ENCODE results near the gene PLPP3. TPM values are rescaled to one million over a fixed set of nuclear protein-coding genes. Genes with fewer than 3 reads are reported as not detected.

The PLPP3 gene
- total and polyA plus RNA-seq, 2 of the 8 experiments (the other 6 are each of a cell fraction or from before 2014, with no cell fraction given) = 33.2 to 42.0 TPM

GRCh38 chr1:56569661-56570060 is 9.7 kb downstream of the PLPP3 start (continued):
- TF ChIP-seq, protein P1, sequence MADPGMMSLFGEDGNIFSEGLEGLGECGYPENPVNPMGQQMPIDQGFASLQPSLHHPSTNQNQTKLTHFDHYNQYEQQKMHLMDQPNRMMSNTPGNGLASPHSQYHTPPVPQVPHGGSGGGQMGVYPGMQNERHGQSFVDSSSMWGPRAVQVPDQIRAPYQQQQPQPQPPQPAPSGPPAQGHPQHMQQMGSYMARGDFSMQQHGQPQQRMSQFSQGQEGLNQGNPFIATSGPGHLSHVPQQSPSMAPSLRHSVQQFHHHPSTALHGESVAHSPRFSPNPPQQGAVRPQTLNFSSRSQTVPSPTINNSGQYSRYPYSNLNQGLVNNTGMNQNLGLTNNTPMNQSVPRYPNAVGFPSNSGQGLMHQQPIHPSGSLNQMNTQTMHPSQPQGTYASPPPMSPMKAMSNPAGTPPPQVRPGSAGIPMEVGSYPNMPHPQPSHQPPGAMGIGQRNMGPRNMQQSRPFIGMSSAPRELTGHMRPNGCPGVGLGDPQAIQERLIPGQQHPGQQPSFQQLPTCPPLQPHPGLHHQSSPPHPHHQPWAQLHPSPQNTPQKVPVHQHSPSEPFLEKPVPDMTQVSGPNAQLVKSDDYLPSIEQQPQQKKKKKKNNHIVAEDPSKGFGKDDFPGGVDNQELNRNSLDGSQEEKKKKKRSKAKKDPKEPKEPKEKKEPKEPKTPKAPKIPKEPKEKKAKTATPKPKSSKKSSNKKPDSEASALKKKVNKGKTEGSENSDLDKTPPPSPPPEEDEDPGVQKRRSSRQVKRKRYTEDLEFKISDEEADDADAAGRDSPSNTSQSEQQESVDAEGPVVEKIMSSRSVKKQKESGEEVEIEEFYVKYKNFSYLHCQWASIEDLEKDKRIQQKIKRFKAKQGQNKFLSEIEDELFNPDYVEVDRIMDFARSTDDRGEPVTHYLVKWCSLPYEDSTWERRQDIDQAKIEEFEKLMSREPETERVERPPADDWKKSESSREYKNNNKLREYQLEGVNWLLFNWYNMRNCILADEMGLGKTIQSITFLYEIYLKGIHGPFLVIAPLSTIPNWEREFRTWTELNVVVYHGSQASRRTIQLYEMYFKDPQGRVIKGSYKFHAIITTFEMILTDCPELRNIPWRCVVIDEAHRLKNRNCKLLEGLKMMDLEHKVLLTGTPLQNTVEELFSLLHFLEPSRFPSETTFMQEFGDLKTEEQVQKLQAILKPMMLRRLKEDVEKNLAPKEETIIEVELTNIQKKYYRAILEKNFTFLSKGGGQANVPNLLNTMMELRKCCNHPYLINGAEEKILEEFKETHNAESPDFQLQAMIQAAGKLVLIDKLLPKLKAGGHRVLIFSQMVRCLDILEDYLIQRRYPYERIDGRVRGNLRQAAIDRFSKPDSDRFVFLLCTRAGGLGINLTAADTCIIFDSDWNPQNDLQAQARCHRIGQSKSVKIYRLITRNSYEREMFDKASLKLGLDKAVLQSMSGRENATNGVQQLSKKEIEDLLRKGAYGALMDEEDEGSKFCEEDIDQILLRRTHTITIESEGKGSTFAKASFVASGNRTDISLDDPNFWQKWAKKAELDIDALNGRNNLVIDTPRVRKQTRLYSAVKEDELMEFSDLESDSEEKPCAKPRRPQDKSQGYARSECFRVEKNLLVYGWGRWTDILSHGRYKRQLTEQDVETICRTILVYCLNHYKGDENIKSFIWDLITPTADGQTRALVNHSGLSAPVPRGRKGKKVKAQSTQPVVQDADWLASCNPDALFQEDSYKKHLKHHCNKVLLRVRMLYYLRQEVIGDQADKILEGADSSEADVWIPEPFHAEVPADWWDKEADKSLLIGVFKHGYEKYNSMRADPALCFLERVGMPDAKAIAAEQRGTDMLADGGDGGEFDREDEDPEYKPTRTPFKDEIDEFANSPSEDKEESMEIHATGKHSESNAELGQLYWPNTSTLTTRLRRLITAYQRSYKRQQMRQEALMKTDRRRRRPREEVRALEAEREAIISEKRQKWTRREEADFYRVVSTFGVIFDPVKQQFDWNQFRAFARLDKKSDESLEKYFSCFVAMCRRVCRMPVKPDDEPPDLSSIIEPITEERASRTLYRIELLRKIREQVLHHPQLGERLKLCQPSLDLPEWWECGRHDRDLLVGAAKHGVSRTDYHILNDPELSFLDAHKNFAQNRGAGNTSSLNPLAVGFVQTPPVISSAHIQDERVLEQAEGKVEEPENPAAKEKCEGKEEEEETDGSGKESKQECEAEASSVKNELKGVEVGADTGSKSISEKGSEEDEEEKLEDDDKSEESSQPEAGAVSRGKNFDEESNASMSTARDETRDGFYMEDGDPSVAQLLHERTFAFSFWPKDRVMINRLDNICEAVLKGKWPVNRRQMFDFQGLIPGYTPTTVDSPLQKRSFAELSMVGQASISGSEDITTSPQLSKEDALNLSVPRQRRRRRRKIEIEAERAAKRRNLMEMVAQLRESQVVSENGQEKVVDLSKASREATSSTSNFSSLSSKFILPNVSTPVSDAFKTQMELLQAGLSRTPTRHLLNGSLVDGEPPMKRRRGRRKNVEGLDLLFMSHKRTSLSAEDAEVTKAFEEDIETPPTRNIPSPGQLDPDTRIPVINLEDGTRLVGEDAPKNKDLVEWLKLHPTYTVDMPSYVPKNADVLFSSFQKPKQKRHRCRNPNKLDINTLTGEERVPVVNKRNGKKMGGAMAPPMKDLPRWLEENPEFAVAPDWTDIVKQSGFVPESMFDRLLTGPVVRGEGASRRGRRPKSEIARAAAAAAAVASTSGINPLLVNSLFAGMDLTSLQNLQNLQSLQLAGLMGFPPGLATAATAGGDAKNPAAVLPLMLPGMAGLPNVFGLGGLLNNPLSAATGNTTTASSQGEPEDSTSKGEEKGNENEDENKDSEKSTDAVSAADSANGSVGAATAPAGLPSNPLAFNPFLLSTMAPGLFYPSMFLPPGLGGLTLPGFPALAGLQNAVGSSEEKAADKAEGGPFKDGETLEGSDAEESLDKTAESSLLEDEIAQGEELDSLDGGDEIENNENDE (IDR thresholded peaks at IDR 0.05; ENCODE audit: insufficient replicate concordance, low read length) = no peak
- TF ChIP-seq BACH1 (IDR thresholded peaks at IDR 0.05; ENCODE audit: low read length) (no peak), TAF7 (optimal IDR thresholded peaks at IDR 0.05; ENCODE audit: borderline replicate concordance, low read depth, low read length) (no peak), JUN (IDR thresholded peaks at IDR 0.05; ENCODE audit: low read depth, low read length) (no peak)

All from H1 (cell line).